ENCODE results near the gene TARBP1. TPM values are rescaled to one million over a fixed set of nuclear protein-coding genes. Genes with fewer than 3 reads are reported as not detected.
"Not testable (repeated sequence)": the region's sequence is repeated elsewhere in the genome, so short reads cannot be mapped to it uniquely, and the experiment has no call there.

The TARBP1 gene
- total RNA-seq, 1 donor from 2014 or later, result 39.6 TPM

DNA sequence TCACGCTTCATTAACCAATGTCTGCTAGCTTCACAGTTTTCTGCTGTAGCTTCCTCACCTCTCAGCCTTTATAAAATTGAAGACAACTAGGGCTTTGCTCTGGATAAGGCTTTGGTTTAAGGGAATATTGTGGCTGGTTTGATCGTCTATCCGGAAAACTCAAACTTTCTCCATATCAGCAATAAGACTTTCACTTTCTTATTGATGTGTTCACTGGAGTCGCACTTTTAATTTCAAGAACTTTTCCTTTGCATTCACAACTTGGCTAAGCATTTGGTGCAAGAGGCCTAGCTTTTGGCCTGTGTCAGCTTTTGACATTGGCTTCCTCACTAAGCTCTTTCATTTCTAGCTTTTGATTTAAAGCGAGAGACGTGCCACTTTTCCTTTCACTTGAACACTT is 92.9 kb downstream of the TARBP1 start:
- TF ChIP-seq CTCF (IDR thresholded peaks at IDR 0.05; ENCODE audit: unreplicated experiment), result no peak
- H3K27ac Mint-ChIP-seq (ENCODE audit: unreplicated experiment), result no peak overlapping the region
- no peak for DNase-seq (ENCODE audit: low spot score)
- no peak overlapping the region for H3K4me3 Mint-ChIP-seq (ENCODE audit: unreplicated experiment)
- H3K36me3 Mint-ChIP-seq (ENCODE audit: low read depth, unreplicated experiment), result peaks cover 11% of the 10 kb centered on the region
- H3K27me3 Mint-ChIP-seq (ENCODE audit: unreplicated experiment), result no peaks in the 10 kb centered on the region
- no peaks in the 10 kb centered on the region for H3K4me1 Mint-ChIP-seq (ENCODE audit: unreplicated experiment)
- no peaks in the 10 kb centered on the region for H3K9me3 Mint-ChIP-seq (ENCODE audit: unreplicated experiment)

DNA sequence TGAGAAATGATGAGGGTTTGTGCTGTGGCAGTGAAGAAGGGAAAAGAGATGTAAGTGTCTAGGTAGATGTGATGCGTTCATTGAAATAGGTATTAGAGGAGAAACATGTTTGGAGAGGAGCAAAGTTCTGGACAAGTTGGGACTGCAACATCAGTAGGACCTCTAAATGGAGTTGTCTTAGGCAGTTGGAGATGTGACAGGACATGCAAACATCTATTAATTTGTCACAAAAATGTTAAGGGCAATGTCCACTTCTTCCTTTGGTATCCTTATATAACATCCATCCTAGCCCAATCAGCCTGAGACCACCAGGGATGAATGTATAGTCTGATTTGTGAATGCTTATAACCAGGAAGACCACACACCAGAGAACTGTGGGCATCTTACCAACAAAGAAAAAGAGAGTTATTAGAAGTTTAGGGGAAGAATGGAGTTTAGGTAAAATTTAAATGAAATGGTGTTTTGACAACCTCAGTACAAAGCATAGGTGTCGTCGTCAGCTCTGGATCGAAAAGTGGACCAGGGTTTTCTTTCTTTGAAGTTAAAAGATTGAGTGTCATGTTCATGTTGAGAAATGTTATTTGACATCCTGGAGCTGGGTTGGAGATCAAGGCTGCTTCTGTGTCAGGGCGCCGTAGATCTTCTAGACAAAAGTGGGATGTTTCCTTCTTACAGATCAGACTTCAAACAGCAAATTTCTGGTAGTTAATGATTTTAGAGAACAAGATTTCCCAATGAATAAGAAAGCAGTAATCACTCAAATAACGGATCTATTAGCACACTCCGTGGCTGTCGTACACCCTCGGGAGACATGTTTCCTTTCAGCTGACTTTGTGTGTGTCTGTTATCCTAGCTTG is 97.1 kb downstream of the TARBP1 start:
- Mint-ChIP-seq H3K27me3 (ENCODE audit: unreplicated experiment) (no peaks in the 10 kb centered on the region), H3K36me3 (ENCODE audit: low read depth, unreplicated experiment) (peaks cover 33% of the 10 kb centered on the region), H3K4me1 (ENCODE audit: unreplicated experiment) (no peaks in the 10 kb centered on the region), H3K27ac (ENCODE audit: unreplicated experiment) (no peak overlapping the region), H3K4me3 (ENCODE audit: unreplicated experiment) (no peak overlapping the region), H3K9me3 (ENCODE audit: unreplicated experiment) (no peaks in the 10 kb centered on the region)
- DNase-seq (ENCODE audit: low spot score), result no peak
- TF ChIP-seq CTCF (IDR thresholded peaks at IDR 0.05; ENCODE audit: unreplicated experiment), result no peak

- H3K27ac Mint-ChIP-seq (ENCODE audit: unreplicated experiment); H3K27me3 Mint-ChIP-seq (ENCODE audit: unreplicated experiment); H3K4me3 Mint-ChIP-seq (ENCODE audit: unreplicated experiment); DNase-seq (ENCODE audit: low spot score); H3K9me3 Mint-ChIP-seq (ENCODE audit: unreplicated experiment); H3K4me1 Mint-ChIP-seq (ENCODE audit: unreplicated experiment): not testable (repeated sequence)
- peaks cover 38% of the 10 kb centered on the region for H3K36me3 Mint-ChIP-seq (ENCODE audit: low read depth, unreplicated experiment)
Observed at GRCh38 chr1:234379591-234380109, 99.3 kb downstream of the TARBP1 start.

DNA sequence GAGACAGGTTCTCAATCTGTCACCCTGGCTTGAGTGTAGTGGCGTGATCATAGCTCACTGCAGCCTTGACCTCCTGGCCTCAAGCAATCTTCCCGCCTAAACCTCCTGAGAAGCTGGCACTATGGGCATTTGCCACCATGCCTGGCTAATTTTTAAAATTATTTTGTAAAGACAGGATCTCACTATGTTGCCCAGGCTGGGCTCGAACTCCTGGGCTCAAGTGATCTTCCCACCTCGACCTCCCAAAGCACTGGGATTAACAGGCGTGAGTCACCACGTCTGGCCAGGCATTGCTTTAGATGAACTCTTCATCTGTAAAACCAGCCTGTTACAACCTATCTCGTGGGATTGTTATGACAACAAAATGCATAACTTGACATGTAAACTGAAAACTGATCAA is 103.3 kb downstream of the TARBP1 start:
- no peak for TF ChIP-seq CTCF (IDR thresholded peaks at IDR 0.05; ENCODE audit: unreplicated experiment)
- peaks cover 14% of the 10 kb centered on the region for H3K4me1 Mint-ChIP-seq (ENCODE audit: unreplicated experiment)
- H3K27ac Mint-ChIP-seq (ENCODE audit: unreplicated experiment), result no peak overlapping the region
- no peak for DNase-seq (ENCODE audit: low spot score)
- H3K27me3 Mint-ChIP-seq (ENCODE audit: unreplicated experiment), result peaks cover 3% of the 10 kb centered on the region
- H3K36me3 Mint-ChIP-seq (ENCODE audit: low read depth, unreplicated experiment), result peaks cover 29% of the 10 kb centered on the region
- H3K4me3 Mint-ChIP-seq (ENCODE audit: unreplicated experiment), result no peak overlapping the region
- no peaks in the 10 kb centered on the region for H3K9me3 Mint-ChIP-seq (ENCODE audit: unreplicated experiment)

DNA sequence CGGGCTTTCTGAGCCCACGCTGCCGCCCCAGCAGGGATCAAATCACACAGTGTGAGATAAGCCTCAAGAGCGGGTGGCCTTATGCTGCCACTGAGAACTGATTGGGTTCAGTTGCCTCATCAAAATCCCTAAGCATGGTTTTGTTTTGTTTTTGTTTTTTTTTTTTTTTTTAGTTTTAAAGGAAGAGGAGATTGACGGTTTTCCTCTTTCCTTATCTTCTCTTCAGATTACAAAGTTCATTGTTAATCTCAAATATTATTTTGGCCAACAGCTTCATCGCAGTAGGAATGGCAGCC is 105.1 kb downstream of the TARBP1 start:
- Mint-ChIP-seq H3K9me3 (ENCODE audit: unreplicated experiment) (no peaks in the 10 kb centered on the region), H3K4me3 (ENCODE audit: unreplicated experiment) (peak overlapping the region; percentile 98), H3K4me1 (ENCODE audit: unreplicated experiment) (peaks cover 14% of the 10 kb centered on the region), H3K27ac (ENCODE audit: unreplicated experiment) (peak overlapping the region; percentile 99), H3K36me3 (ENCODE audit: low read depth, unreplicated experiment) (peaks cover 22% of the 10 kb centered on the region), H3K27me3 (ENCODE audit: unreplicated experiment) (peaks cover 3% of the 10 kb centered on the region)
- DNase-seq (ENCODE audit: low spot score), result no peak
- no peak for TF ChIP-seq CTCF (IDR thresholded peaks at IDR 0.05; ENCODE audit: unreplicated experiment)

Data from endothelial cell (in vitro differentiated cells).